NCI-H510A treated with DMSO at 0.1 percent for 48 hours (cell line): ENCODE results near the gene ARHGDIB.
A peak's percentile ranks its signal among the peaks of the same experiment; 100 is the strongest.

Experiments used
- DNase-seq: peaks from one replicate; lab custom pipeline; 2025; lab: John Stamatoyannopoulos, UW

Gene ARHGDIB

GRCh38 chr12:14956024-14956891, 5.1 kb downstream of the ARHGDIB start:
- no peak for DNase-seq

DNA sequence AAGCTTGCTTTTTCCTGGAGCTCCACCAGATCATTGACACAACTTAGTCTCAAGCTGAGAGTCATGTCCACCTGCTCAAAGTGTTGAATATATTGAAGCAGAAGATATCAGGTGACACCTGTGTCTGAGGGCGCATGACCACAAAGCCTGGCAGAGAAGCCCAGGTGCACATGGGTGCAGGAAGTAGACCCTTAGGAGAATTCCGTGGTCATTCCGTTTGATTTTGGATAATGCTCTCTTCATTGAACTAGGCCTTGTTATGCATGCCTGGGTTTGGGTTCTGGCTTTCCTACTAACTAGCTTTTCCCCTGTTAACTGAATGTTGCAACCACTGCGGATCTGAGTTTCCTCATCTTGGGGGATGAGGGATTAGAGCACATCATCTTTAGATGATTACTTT, 7.1 kb downstream of the ARHGDIB start:
- peak; percentile 75 for DNase-seq

DNA sequence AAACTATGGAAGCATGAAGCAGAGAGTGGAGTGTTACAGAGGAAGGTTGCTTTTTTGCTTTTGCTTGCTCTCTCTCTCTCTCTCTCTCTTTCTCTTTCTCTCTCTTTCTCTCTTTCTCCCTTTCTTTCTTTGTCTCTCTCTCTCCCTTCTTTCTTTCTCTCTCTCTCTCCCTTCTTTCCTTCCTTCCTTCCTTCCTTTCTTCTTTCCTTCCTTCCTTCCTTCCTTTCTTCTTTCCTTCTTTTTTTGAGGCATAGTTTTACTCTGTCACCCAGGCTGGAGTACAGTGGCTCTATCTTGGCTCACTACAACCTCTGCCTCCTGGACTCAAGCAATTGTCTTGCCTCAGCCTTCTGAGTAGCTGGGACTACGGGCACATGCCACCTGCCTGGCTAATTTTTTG, 7.6 kb downstream of the ARHGDIB start:
- no peak for DNase-seq

- peak; percentile 82 for DNase-seq
These were observed 9.0 kb downstream of the ARHGDIB start for GRCh38 chr12:14952299-14952921.

DNA sequence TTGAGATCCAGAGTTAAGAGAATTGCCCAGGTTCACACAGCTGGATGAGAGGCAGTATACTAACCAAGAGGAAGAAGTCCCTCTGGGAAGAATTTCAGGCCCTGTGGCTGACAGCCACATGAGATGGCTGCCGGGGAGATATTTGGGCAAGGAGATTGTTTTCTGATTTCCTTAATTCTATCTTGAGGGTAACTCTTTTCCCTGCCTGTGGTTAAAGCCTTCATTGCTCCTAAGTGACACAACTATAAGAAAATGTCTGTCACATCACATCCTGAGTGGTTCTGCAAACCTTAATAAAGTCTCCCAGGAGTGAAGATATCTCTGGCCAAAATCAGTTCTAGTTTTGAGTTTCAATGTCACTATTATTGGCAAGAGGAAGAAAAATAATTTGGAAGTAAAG, 9.6 kb downstream of the ARHGDIB start:
- DNase-seq, result no peak

DNA sequence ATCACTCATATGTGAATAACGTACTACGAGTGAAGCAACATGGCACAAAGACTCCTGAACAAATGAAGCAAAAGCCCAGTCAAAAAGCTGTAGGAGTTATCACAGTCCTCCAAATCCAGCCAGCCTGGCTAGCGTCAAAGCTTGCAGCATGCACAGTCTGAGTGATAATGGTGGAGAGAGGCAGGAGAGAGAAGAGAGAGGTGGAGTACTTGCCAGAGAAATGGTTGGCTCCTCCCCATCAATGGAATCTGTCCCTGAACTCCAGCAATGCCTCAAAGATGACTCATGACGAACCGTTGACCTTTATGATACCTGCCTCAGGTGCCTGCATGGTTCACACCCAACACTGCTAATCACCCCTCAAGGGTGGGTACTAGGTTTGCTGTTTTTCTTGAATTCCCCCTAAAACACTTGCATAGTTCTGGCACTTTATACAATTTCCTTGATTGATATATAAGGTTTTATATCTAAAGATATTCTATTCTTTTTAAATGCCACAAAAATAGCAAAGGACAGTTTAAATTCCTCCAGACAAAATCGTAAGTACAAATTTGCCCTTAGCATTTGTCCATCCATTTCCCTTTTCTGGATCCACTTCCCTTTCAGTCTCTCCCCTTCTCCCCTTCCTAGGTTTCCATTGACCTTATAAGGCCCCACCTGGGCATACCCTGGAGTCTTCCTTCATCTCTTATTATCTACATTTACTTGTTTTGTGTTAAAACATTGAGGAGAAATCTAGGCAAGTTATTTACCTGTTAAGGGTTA, 10.2 kb downstream of the ARHGDIB start:
- no peak for DNase-seq

DNA sequence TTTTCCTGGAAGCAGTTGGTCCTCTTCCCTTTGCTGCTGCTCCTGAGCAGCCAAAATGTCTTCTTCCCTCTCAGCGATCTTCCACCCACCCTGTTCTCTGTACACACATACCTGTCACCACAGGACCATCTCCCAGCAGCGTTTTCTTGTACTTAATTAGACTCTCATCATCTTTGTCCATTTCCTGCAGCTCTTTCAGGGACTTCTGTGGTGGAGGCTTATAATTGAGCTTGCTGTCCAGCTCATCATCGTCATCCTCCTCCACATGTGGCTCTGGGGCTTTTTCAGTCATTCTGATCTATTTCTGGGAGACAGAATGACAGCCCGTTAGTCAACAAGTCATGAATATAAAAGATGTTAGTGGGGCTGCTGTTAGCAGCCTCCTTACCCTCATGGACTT, 11.0 kb downstream of the ARHGDIB start:
- DNase-seq, result no peak

- DNase-seq, result no peak
These were observed 11.8 kb downstream of the ARHGDIB start for GRCh38 chr12:14949631-14950030.

DNA sequence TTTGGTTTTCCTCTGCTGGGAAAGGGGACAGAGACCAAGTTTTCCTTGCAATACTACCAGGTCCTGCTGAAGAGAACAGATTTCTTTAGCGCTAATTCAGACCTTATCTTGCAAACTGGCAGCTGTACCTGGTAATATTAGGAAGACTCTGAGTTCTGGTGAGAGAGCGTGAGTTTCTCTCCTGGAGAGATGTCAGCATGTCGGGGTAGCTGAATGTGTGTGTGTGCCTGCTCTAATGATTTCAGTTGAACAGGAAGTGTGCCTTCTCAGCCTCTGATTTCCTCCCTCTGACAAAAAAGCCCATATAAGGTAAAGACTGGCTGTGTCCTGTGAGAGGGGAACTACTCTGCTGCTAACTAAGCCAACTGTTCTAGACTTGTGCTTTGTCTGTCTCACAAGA, 12.7 kb downstream of the ARHGDIB start:
- peak; percentile 68 for DNase-seq

GRCh38 chr12:14946861-14947260, 14.5 kb downstream of the ARHGDIB start:
- peak; percentile 35 for DNase-seq

DNA sequence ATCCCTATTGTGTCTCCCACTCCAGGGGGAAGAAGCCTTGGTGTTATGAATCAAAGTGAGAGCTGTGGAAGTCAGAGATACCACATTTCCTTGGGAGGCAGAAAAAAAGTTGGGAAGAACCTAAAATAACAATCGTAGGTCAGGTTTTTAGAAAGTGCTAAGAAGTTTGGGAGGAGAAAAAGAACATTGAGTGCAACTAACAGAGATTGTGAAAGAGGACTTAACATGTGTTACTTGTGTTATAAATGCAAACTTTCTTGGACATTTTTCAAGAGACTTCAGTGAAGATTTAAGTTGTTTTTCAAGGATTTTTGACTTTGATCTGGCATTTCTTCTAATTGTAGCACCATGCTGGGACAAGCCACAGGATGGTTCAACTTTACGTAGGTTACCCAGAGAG, 15.2 kb downstream of the ARHGDIB start:
- DNase-seq, result no peak

DNA sequence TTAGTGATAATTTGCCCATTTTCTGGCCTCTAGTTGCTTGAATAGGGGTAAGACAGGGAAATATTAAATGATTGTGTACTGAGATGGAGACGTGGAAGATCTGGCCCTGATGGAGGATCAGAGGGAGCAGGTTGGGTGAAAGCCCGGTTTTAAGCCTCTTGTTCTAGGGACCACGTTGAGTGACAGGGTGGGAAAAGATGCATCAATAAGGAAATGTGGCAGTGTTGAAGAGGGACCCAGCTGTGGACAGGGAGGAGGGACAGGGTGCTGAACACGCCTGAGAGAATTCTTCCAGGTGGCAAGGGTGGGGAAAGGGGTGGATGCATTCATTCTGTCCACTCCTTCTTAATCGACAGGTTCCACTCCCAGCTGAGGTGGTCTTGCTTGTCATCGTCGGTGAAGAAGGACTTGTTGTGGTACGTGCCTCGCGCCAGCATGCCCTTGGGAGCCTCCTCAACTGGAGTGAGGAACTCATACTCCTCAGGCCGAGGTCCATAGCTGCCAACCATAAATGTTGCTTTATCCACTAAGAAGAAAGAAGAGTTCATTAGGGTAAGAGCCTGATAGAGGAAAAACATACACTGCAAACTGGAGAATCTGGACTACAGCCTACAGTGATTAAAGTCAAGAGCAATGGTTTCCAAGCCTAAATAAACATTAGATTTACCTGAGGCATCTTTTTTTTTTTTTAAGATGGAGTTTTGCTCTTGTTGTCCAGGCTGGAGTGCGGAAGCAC, 19.0 kb downstream of the ARHGDIB start:
- DNase-seq, result no peak

DNA sequence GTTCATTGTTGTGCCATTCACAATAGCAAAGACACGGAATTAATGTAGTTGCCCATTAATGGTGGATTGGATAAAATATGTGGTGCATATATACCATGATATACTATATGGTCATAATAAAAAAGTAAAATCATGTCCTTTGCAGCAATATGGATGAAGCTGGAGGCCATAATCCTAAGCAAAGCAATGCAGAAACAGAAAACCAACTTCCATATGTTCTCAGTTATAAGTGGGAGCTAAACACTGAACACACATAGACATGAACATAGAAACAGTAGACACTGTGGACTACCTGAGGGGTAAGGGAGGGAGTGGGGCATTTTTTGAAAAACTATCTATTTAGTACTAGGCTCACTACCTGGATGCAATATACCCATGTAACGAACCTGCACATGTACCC, 20.0 kb downstream of the ARHGDIB start:
- no peak for DNase-seq

DNA sequence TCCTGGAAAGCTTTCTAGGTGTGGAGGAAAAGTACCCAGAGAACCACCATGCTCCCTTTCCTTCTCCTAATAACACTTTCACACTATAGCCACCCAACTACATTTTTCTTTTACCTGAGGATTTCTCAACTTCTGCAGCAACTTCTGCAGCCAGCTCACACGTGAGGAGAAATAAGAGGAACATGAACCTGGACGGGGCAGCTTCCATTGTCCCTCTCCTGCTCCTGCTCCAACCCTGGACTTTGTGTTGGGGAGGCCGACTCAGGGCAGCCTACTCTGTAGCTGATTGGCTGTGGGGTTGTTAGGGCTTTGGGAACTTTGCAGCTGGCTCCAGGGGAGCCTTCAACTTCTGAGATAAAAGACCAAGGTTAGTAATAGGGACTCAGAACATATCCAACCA, 23.1 kb downstream of the ARHGDIB start, which contains the start of gene ERP27:
Gene ERP27 (minus strand): TSS at position 237 of the 400 bp plus-strand sequence. CDS start 29 bp downstream, at position 208.
- no peak for DNase-seq

- DNase-seq, result no peak
These were observed 23.7 kb downstream of the ARHGDIB start for GRCh38 chr12:14937689-14938088.

GRCh38 chr12:14937014-14937413, 24.4 kb downstream of the ARHGDIB start:
- DNase-seq, result no peak

DNA sequence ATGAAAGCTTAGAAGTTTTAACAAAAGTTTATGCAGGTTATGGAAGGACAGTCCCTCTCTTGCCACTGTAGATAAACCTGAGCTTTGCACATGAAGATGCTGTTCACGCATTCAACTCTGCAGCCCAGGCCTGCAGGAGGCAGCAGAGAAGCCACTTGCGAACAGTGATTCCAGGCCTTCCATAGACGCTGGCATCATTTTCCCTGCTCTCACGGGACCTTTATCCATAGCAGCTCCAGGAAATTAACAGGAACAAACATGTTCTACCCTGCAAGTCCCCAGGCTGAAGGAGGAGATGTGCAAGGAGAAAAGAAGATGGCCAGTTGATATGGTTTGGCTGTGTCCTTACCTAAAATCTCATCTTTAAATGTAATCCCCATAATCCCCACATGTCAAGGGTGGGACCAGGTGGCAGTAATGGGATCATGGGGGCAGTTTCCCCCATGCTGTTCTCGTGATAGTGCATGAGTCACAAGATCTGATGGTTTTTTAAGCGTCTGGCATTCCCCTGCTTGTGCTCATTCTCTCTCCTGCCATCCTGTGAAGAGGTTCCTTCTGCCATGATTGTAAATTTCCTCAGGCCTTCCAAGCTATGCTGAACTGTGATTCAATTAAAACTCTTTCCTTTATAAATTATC, 25.1 kb downstream of the ARHGDIB start:
- DNase-seq, result no peak

GRCh38 chr12:14935031-14935430, 26.4 kb downstream of the ARHGDIB start:
- DNase-seq, result no peak

GRCh38 chr12:14934511-14934910, 26.9 kb downstream of the ARHGDIB start:
- no peak for DNase-seq

DNA sequence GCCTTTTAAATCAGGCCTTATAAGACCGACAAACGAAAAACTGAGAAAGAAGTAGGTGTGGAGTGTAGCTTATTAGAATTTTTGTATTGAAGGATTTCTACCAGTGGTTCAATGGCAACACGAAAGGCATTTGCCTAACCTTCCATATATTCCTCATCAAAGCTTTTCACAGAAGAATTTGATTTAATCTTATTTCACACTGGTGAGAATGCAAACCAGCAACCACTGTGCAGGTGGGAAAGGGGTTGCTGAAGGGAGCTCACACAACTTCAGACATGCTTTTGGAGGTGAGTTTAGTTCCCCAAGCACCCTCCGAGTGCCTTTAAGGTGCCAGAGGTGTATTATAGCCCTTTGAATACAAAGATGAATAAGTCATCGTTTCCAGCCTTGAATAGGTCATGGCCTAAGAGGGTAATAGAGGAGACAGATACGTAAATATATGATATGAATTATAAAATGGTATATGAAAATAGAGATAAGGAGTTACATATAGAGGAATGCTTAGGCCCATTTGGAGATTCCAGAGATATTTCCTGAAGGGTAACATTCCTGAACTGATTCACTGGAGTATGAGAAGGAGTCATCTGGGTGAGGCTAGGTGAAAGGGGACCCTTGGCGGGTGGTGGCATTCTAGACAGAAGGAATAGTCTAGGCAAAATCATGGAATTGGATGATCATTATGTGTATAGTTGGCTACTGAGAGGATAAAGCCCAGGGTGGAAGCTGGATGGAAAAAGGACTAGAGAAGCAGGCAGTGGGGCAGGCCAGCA, 29.4 kb downstream of the ARHGDIB start:
- DNase-seq, result no peak

- DNase-seq, result no peak
These were observed 30.0 kb downstream of the ARHGDIB start for GRCh38 chr12:14931359-14931758.
